HepG2 (cell line): Measurements from ENCODE around the gene NDUFS5. TPM values are rescaled to one million over a fixed set of nuclear protein-coding genes. Genes with fewer than 3 reads are reported as not detected.

ENCODE experiments used
- ARID4A ChIP-seq: sonication (generic); formaldehyde crosslinking; IDR thresholded peaks from 2 replicates; pipeline ENCODE4 v1.5.0; 2020; ENCODE audit warnings: mild to moderate bottlenecking, missing genetic modification reagents, borderline replicate concordance
- CHD4 ChIP-seq: fragments of 200-600 bp; sonication (generic); IDR thresholded peaks from 2 replicates; pipeline ENCODE4 v1.7.0; 2017; ENCODE audit warnings: mild to moderate bottlenecking, low read length, borderline replicate concordance
- ESRRA ChIP-seq: sonication (generic); formaldehyde crosslinking; IDR thresholded peaks from 2 replicates; pipeline ENCODE4 v1.5.1; 2020; ENCODE audit warnings: mild to moderate bottlenecking, low read depth, missing genetic modification reagents
- FOSL2 ChIP-seq: sonication (generic); formaldehyde crosslinking; IDR thresholded peaks from 2 replicates; pipeline ENCODE4 v1.4.0; 2020; ENCODE audit warnings: missing genetic modification reagents
- HCFC1 ChIP-seq: fragments of 150-350 bp; IDR thresholded peaks from 2 replicates; pipeline ENCODE4 v1.6.1; 2014; ENCODE audit warnings: low read depth, low read length
- HMG20B ChIP-seq: conservative IDR thresholded peaks from 2 replicates; pipeline ENCODE4 v1.6.1; 2016; ENCODE audit warnings: missing genetic modification reagents, missing compliant biosample characterization
- KLF16 ChIP-seq, 2 experiments: sonication (generic) in 1 of 2; formaldehyde crosslinking in 1 of 2; IDR thresholded peaks; 2 replicates each; pipeline versions ENCODE4 v1.6.1 to v1.8.0; 2016 to 2023; ENCODE audit warnings: missing genetic modification reagents in 2 of 2, missing compliant biosample characterization in 1 of 2
- LCORL ChIP-seq, 2 experiments: fragments of 450-650 bp in 1 of 2; sonication (generic) in 1 of 2; formaldehyde crosslinking in 1 of 2; IDR thresholded peaks; 2 replicates each; pipeline versions ENCODE4 v1.5.0 to v1.6.1; 2017 to 2020; ENCODE audit warnings: antibody characterized with exemption in 1 of 2, missing genetic modification reagents in 1 of 2
- MTA3 ChIP-seq: sonication (generic); formaldehyde crosslinking; IDR thresholded peaks from 2 replicates; pipeline ENCODE4 v1.4.0; 2020; ENCODE audit warnings: missing genetic modification reagents
- NCOR1 ChIP-seq: fragments of 200-600 bp; sonication (generic); IDR thresholded peaks from 2 replicates; pipeline ENCODE4 v1.7.0; 2017; ENCODE audit warnings: antibody characterized with exemption, low read length, borderline replicate concordance
- POGK ChIP-seq: sonication (generic); formaldehyde crosslinking; conservative IDR thresholded peaks from 2 replicates; pipeline ENCODE4 v1.8.0; 2022; ENCODE audit warnings: mild to moderate bottlenecking, moderate library complexity, missing genetic modification reagents
- SALL1 ChIP-seq: sonication (generic); formaldehyde crosslinking; IDR thresholded peaks from 2 replicates; pipeline ENCODE4 v1.8.0; 2022; ENCODE audit warnings: mild to moderate bottlenecking, missing genetic modification reagents
- SNAI1 ChIP-seq: sonication (generic); formaldehyde crosslinking; IDR thresholded peaks from 2 replicates; pipeline ENCODE4 v1.5.0; 2020; ENCODE audit warnings: mild to moderate bottlenecking, missing genetic modification reagents, borderline replicate concordance
- TBP ChIP-seq: sonication (generic); formaldehyde crosslinking; IDR thresholded peaks from 2 replicates; pipeline ENCODE4 v1.5.0; 2020; ENCODE audit warnings: missing genetic modification reagents
- TCF7 ChIP-seq: sonication (generic); IDR thresholded peaks from 2 replicates; pipeline ENCODE4 v1.6.1; 2016; ENCODE audit warnings: antibody characterized with exemption, low read depth
- TRAFD1 ChIP-seq: sonication (generic); formaldehyde crosslinking; IDR thresholded peaks from 2 replicates; pipeline ENCODE4 v1.5.1; 2020; ENCODE audit warnings: missing genetic modification reagents, mild to moderate bottlenecking, borderline replicate concordance
- TRIM24 ChIP-seq: sonication (generic); formaldehyde crosslinking; IDR thresholded peaks from 2 replicates; pipeline ENCODE4 v1.8.0; 2022; ENCODE audit warnings: mild to moderate bottlenecking, missing genetic modification reagents
- ZNF138 ChIP-seq: sonication (generic); formaldehyde crosslinking; IDR thresholded peaks from 2 replicates; pipeline ENCODE4 v1.5.0; 2020; ENCODE audit warnings: mild to moderate bottlenecking, low read depth, missing genetic modification reagents
- ZNF441 ChIP-seq: sonication (generic); formaldehyde crosslinking; IDR thresholded peaks from 2 replicates; pipeline ENCODE4 v1.7.0; 2021; ENCODE audit warnings: missing genetic modification reagents, borderline replicate concordance
- ZSCAN12 ChIP-seq: sonication (generic); formaldehyde crosslinking; IDR thresholded peaks from 2 replicates; pipeline ENCODE4 v1.9.0; 2021; ENCODE audit warnings: mild to moderate bottlenecking, missing genetic modification reagents
- polyA plus RNA-seq, 8 experiments: library from polyadenylated mRNA; depleted of rRNA in 3 of 8; stranded (reverse) in 7 of 8; unstranded in 1 of 8; fragments of >200 nt; fragmentation: Illumina TruSeq in 4 of 8; extraction: Trizol in 4 of 8; gene quantifications; 2 replicates each; pipeline versions ENCODE4 v1.2.1 to v1.2.3, GENCODE V29; 2011 to 2016; ENCODE audit warnings: low read depth in 4 of 8, missing spikeins in 1 of 8, mixed read lengths in 1 of 8; ENCODE audit not compliant: insufficient read depth in 1 of 8
- total RNA-seq, 5 experiments: library from RNA; depleted of rRNA; stranded (reverse); fragments of >200 nt; fragmentation: Illumina TruSeq; extraction: Trizol; gene quantifications; 2 replicates each; pipeline ENCODE4 v1.2.3, GENCODE V29; 2016; ENCODE audit warnings: low read depth in 1 of 5

NDUFS5 gene
- total and polyA plus RNA-seq, 2 of the 13 experiments (the other 11 are each of a cell fraction or from before 2014, with no cell fraction given), result 263 to 466 TPM

GRCh38 chr1:38990738-38991637 is 35.2 kb upstream of the NDUFS5 start, which contains the start of gene AKIRIN1 (continued):
- TF ChIP-seq ARID4A (CRISPR knock-in tag) (peak; percentile 88; the same call in 1 of the 2 replicates), ESRRA (CRISPR knock-in tag) (0 out of 2 replicates have a peak, but pooled peaks have one; percentile 54), TRIM24 (CRISPR knock-in tag) (no peak), MTA3 (CRISPR knock-in tag) (no peak), KLF16 (CRISPR knock-in tag; IDR thresholded peaks at IDR 0.05) (peak in 1 of 2 experiments; percentile 50; a peak in 1 of 4 replicates), HMG20B (CRISPR knock-in tag) (no peak; the same call in 1 of the 2 replicates), SALL1 (CRISPR knock-in tag) (peak; percentile 80), SNAI1 (CRISPR knock-in tag) (0 out of 2 replicates have a peak, but pooled peaks have one; percentile 2), NCOR1 (no peak; the same call in 1 of the 2 replicates), TCF7 (0 out of 2 replicates have a peak, but pooled peaks have one; percentile 5), POGK (CRISPR knock-in tag) (peak; percentile 65; the same call in 1 of the 2 replicates), TRAFD1 (CRISPR knock-in tag) (no peak), HCFC1 (peak; percentile 33; the same call in 1 of the 2 replicates), ZSCAN12 (peak; percentile 36; the same call in 1 of the 2 replicates), CHD4 (no peak), ZNF138 (0 out of 2 replicates have a peak, but pooled peaks have one; percentile 55), FOSL2 (CRISPR knock-in tag) (peak; percentile 41; the same call in 1 of the 2 replicates), TBP (CRISPR knock-in tag) (no peak), ZNF441 (peak; percentile 64; the same call in 1 of the 2 replicates), LCORL (IDR thresholded peaks at IDR 0.05) (no peak), LCORL (CRISPR knock-in tag; IDR thresholded peaks at IDR 0.05) (peak; percentile 17; the same call in 1 of the 2 replicates)
